K562 (cell line): ENCODE measurements around the gene AGXT. TPM values are rescaled to one million over a fixed set of nuclear protein-coding genes. Genes with fewer than 3 reads are reported as not detected.

ENCODE experiments used
- ATAC-seq: fragments of 200-7000 bp; cut with Tn5 transposase; 3 replicates; pipeline ENCODE4 v1.9.1; 2020; ENCODE audit warnings: moderate library complexity
- BruUV-seq: library from RNA; stranded (reverse); fragments of 400-500 nt; replicated peaks from 2 replicates; lab custom pipeline; 2021; lab: Mats Ljungman, UMichigan
- CTCF ChIA-PET: fragments of 300-600 bp; formaldehyde crosslinking; extraction: SDS; loops from one replicate; lab custom pipeline; 2021; ENCODE audit warnings: low intra/inter-chr PET ratio; lab: Yijun Ruan, JAX
- POLR2A ChIA-PET: fragments of 300-600, 350-650 bp; sonication (Branson Sonifier 250); formaldehyde crosslinking; extraction: SDS; loops from one replicate; lab custom pipeline; 2021; ENCODE audit warnings: antibody characterized with exemption, inconsistent platforms; lab: Yijun Ruan, JAX
- DNase-seq, 4 experiments: peaks; one replicate each; pipeline versions ENCODE4 v3.0.0 to v3.0.0-alpha.2; 2011 to 2018; ENCODE audit warnings: low spot score in 3 of 4, mixed read lengths in 3 of 4; ENCODE audit errors: extremely low read depth in 1 of 4
- FAIRE-seq: peaks from 2 replicates; lab custom pipeline; 2011; peaks lifted over from hg19 to GRCh38; lab: Jason Lieb, UNC
- H2AFZ ChIP-seq: 2 replicates; pipeline ENCODE4 v1.6.0; 2011; ENCODE audit warnings: low read depth, low read length, control low read depth, inconsistent platforms
- H3K27ac ChIP-seq: fragments of 200-600 bp; 3 replicates; pipeline ENCODE4 v1.8.0; 2011; ENCODE audit warnings: low read depth, mild to moderate bottlenecking, control low read depth, inconsistent platforms, low read length, moderate library complexity, mixed read lengths; ENCODE audit errors: extremely low read depth
- H3K27me3 ChIP-seq, 2 experiments: fragments of 300-600 bp in 1 of 2; 2 replicates in 1 of 2; 3 replicates in 1 of 2; pipeline versions ENCODE4 v1.6.0 to v1.8.0; 2011; ENCODE audit warnings: inconsistent platforms in 2 of 2, low read length in 2 of 2, mild to moderate bottlenecking in 1 of 2, mixed read lengths in 1 of 2, moderate library complexity in 1 of 2; ENCODE audit not compliant: control insufficient read depth in 2 of 2, insufficient read depth in 2 of 2
- H3K36me3 ChIP-seq: fragments of 300-600 bp; 3 replicates; pipeline ENCODE4 v1.8.0; 2011; ENCODE audit warnings: mild to moderate bottlenecking, low read length, inconsistent platforms; ENCODE audit not compliant: control insufficient read depth, insufficient read depth
- H3K4me1 ChIP-seq, 2 experiments: fragments of 200-600 bp in 1 of 2; replicated peaks in 1 of 2; 2 replicates in 1 of 2; 3 replicates in 1 of 2; pipeline versions ENCODE4 v1.5.1 to v1.8.0; 2011; ENCODE audit warnings: inconsistent platforms in 2 of 2, low read length in 2 of 2, mild to moderate bottlenecking in 1 of 2, mixed read lengths in 1 of 2, moderate library complexity in 1 of 2; ENCODE audit not compliant: control insufficient read depth in 2 of 2, insufficient read depth in 2 of 2
- H3K4me2 ChIP-seq: 2 replicates; pipeline ENCODE4 v1.6.1; 2011; ENCODE audit warnings: low read length, control low read depth, inconsistent platforms, mixed read lengths; ENCODE audit not compliant: insufficient read depth
- H3K4me3 ChIP-seq: fragments of 200-600 bp; sonication (generic), shearing (Covaris generic); 2 replicates; pipeline ENCODE4 v1.5.1; 2016; ENCODE audit warnings: control low read depth, inconsistent platforms
- H3K79me2 ChIP-seq: fragments of 200-600 bp; 3 replicates; pipeline ENCODE4 v1.8.0; 2011; ENCODE audit warnings: low read length, inconsistent platforms; ENCODE audit not compliant: control insufficient read depth, insufficient read depth
- H3K9ac ChIP-seq, 2 experiments: 2 replicates each; pipeline versions ENCODE4 v1.6.0 to v1.6.1; 2011; ENCODE audit warnings: low read depth in 2 of 2, low read length in 2 of 2, control low read depth in 1 of 2, inconsistent platforms in 1 of 2, mild to moderate bottlenecking in 1 of 2, mixed read lengths in 1 of 2; ENCODE audit not compliant: insufficient read depth in 1 of 2
- H3K9me1 ChIP-seq: one replicate; pipeline ENCODE4 v1.6.0; 2011; ENCODE audit warnings: inconsistent platforms, mild to moderate bottlenecking, low read length, moderate library complexity; ENCODE audit not compliant: control insufficient read depth, insufficient read depth
- H3K9me3 ChIP-seq: replicated peaks from 2 replicates; pipeline ENCODE4 v1.5.1; 2011; ENCODE audit warnings: low read depth, low read length, inconsistent platforms; ENCODE audit not compliant: control insufficient read depth, insufficient read depth
- H4K20me1 ChIP-seq: replicated peaks from 2 replicates; pipeline ENCODE4 v1.6.1; 2011; ENCODE audit warnings: low read length, inconsistent platforms, mixed read lengths; ENCODE audit not compliant: control insufficient read depth, insufficient read depth
- BRF1 ChIP-seq: IDR thresholded peaks from 3 replicates; pipeline ENCODE4 v1.6.1; 2011; ENCODE audit warnings: borderline replicate concordance, mild to moderate bottlenecking; ENCODE audit not compliant: insufficient read length; ENCODE audit errors: extremely low read depth
- DEAF1 ChIP-seq: fragments of 450-650 bp; formaldehyde crosslinking; IDR thresholded peaks from 2 replicates; pipeline ENCODE4 v1.4.0; 2020; ENCODE audit warnings: mild to moderate bottlenecking, moderate library complexity
- GABPB1 ChIP-seq: sonication (generic); formaldehyde crosslinking; IDR thresholded peaks from 2 replicates; pipeline ENCODE4 v1.8.0; 2022; ENCODE audit warnings: mild to moderate bottlenecking, missing genetic modification reagents
- HNRNPLL ChIP-seq: fragments of 200-400 bp; formaldehyde crosslinking; IDR thresholded peaks from 2 replicates; pipeline ENCODE4 v1.6.1; 2017; ENCODE audit warnings: low read length, low read depth, mild to moderate bottlenecking; ENCODE audit not compliant: poor library complexity, severe bottlenecking
- MEF2A ChIP-seq: IDR thresholded peaks from 2 replicates; pipeline ENCODE4 v1.6.1; 2011; ENCODE audit warnings: low read depth, mild to moderate bottlenecking, low read length, moderate library complexity; ENCODE audit not compliant: control insufficient read depth
- MLX ChIP-seq, 2 experiments: fragments of 450-650 bp in 1 of 2; sonication (generic) in 1 of 2; formaldehyde crosslinking; conservative IDR thresholded peaks; 2 replicates each; pipeline versions ENCODE4 v1.4.0 to v1.8.1; 2020 to 2022; ENCODE audit warnings: mild to moderate bottlenecking in 1 of 2, missing genetic modification reagents in 1 of 2
- RFX1 ChIP-seq: fragments of 450-650 bp; IDR thresholded peaks from 2 replicates; pipeline ENCODE4 v1.6.1; 2016; ENCODE audit warnings: mild to moderate bottlenecking, moderate library complexity
- TEAD1 ChIP-seq, 2 experiments: fragments of 450-650 bp in 1 of 2; sonication (generic) in 1 of 2; formaldehyde crosslinking; IDR thresholded peaks; 2 replicates each; pipeline versions ENCODE4 v1.4.0 to v1.8.0; 2020 to 2022; ENCODE audit warnings: mild to moderate bottlenecking in 2 of 2, missing genetic modification reagents in 1 of 2
- ZBTB33 ChIP-seq: sonication (generic); formaldehyde crosslinking; IDR thresholded peaks from 2 replicates; pipeline ENCODE4 v1.8.1; 2023; ENCODE audit warnings: mild to moderate bottlenecking, missing genetic modification reagents
- ZNF316 ChIP-seq: fragments of 450-650 bp; IDR thresholded peaks from 2 replicates; pipeline ENCODE4 v1.6.1; 2016
- ZNF384 ChIP-seq: IDR thresholded peaks from 2 replicates; pipeline ENCODE4 v1.6.1; 2012; ENCODE audit warnings: low read depth, low read length, improper control_type of control experiment
- ZNF518B ChIP-seq: fragments of 250-450 bp; sonication (Bioruptor Pico); IDR thresholded peaks from 2 replicates; pipeline ENCODE4 v1.5.0; 2021; ENCODE audit warnings: mild to moderate bottlenecking, moderate library complexity
- ZNF695 ChIP-seq: fragments of 450-650 bp; formaldehyde crosslinking; IDR thresholded peaks from 2 replicates; pipeline ENCODE4 v1.4.0; 2020; ENCODE audit warnings: mild to moderate bottlenecking, moderate library complexity
- WGBS: fragments of 100-300 bp; shearing (Covaris generic); methylation state at CpG from one replicate; pipeline ENCODE4 v1.1.6; 2016; ENCODE audit warnings: low coverage, mixed read lengths; ENCODE audit not compliant: insufficient coverage; ENCODE audit errors: missing lambda C conversion rate; 5-methylcytosine and 5-hydroxymethylcytosine counted together
- in situ Hi-C: fragments of 300-500 bp; cut with MboI; formaldehyde crosslinking; loops from 4 replicates; pipeline ENCODE4 v1.15.0; 2018; ENCODE audit warnings: inconsistent platforms, mixed read lengths
- intact Hi-C: fragments of 100-400 bp; cut with micrococcal nuclease; formaldehyde crosslinking; loops from 2 replicates; pipeline ENCODE4 v1.14.2; 2022
- polyA plus RNA-seq, 8 experiments: library from polyadenylated mRNA; depleted of rRNA in 4 of 8; stranded (reverse) in 5 of 8; unstranded in 3 of 8; fragments of >200 nt; fragmentation: Nextera tagmentation in 2 of 8; fragmentation: Illumina TruSeq in 1 of 8; extraction: Ambion mirVana in 2 of 8; extraction: Trizol in 1 of 8; gene quantifications; 2 replicates each; pipeline versions ENCODE4 v1.2.1 to v1.2.3, GENCODE V29; 2011 to 2014; ENCODE audit warnings: inconsistent platforms in 1 of 8, missing spikeins in 1 of 8
- total RNA-seq, 7 experiments: library from RNA; depleted of rRNA in 6 of 7; stranded (reverse); fragments of >200 nt in 6 of 7; fragmentation: Illumina TruSeq in 2 of 7; extraction: Trizol in 2 of 7; gene quantifications; 2 replicates each; pipeline versions ENCODE4 v1.2.1 to v1.2.3, GENCODE V29; 2011 to 2021; ENCODE audit warnings: low replicate concordance in 1 of 7

AGXT gene
- total and polyA plus RNA-seq, 9 of the 15 experiments (the other 6 are each of a cell fraction or from before 2014, with no cell fraction given) = 0.18 TPM; not detected in 8

GRCh38 chr2:240873805-240874714, 5.4 kb downstream of the AGXT start:
- POLR2A ChIA-PET = no interaction called here
- in situ Hi-C loops = no loop called here
- H3K27me3 ChIP-seq = peaks cover 3 to 58% of the 10 kb centered on the region in 2 experiments; a peak in 3 of 5 replicates
- H3K36me3 ChIP-seq = no peaks in the 10 kb centered on the region
- no peak for ATAC-seq
- H3K9me1 ChIP-seq = no peaks in the 10 kb centered on the region
- DNase-seq = no peak
- no peaks in the 10 kb centered on the region; a peak in 2 of 5 replicates for H3K4me1 ChIP-seq
- BruUV-seq = no TSS peak
- no peak overlapping the region for H3K4me2 ChIP-seq
- H2AFZ ChIP-seq = no peak overlapping the region
- no peaks in the 10 kb centered on the region for H3K9me3 ChIP-seq
- H4K20me1 ChIP-seq = no peaks in the 10 kb centered on the region
- CTCF ChIA-PET = no interaction called here
- WGBS = 0% methylated on average over 13 of the region's 33 CpGs
- no peak for FAIRE-seq
- no peaks in the 10 kb centered on the region for H3K79me2 ChIP-seq
- no peak overlapping the region for H3K4me3 ChIP-seq
- H3K9ac ChIP-seq = no peak overlapping the region
- intact Hi-C loops = no loop called here
- H3K27ac ChIP-seq = no peak overlapping the region
- TF ChIP-seq RFX1 = no peak
- TF ChIP-seq ZNF384 = no peak
- no peak for TF ChIP-seq ZNF695 (CRISPR knock-in tag)
- no peak for TF ChIP-seq DEAF1 (CRISPR knock-in tag)
- TF ChIP-seq HNRNPLL = no peak
- TF ChIP-seq ZNF316 = no peak
- no peak for TF ChIP-seq ZNF518B (CRISPR knock-in tag)
- no peak for TF ChIP-seq ZBTB33
- TF ChIP-seq BRF1 = no peak
- no peak for TF ChIP-seq MLX (CRISPR knock-in tag; conservative IDR thresholded peaks at IDR 0.05)
- TF ChIP-seq TEAD1 (CRISPR knock-in tag; IDR thresholded peaks at IDR 0.05) = no peak
- TF ChIP-seq MEF2A = no peak
- TF ChIP-seq GABPB1 (CRISPR knock-in tag) = no peak
